Common myeloid progenitor, CD34-positive (primary cell): Measurements from ENCODE around the gene HMGA1.
"Not testable (repeated sequence)": the region's sequence is repeated elsewhere in the genome, so short reads cannot be mapped to it uniquely, and the experiment has no call there.

Experiments used
- CTCF ChIA-PET: fragments of 350-600 bp; sonication (Branson Sonifier 250); formaldehyde crosslinking; loops from one replicate; lab custom pipeline; 2021; ENCODE audit warnings: antibody characterized with exemption; lab: Charles Lee
- POLR2A ChIA-PET: fragments of 350-600 bp; sonication (Branson Sonifier 250); formaldehyde crosslinking; loops from one replicate; lab custom pipeline; 2021; ENCODE audit warnings: antibody characterized with exemption; lab: Charles Lee
- DNase-seq, 3 donors: peaks; one replicate each; pipeline versions ENCODE4 v3.0.0 to v3.0.0-alpha.2; 2013
- H3K27ac ChIP-seq, 2 experiments: 1 replicate in 1 of 2; 2 replicates in 1 of 2; pipeline ENCODE4 v1.7.0; 2013; ENCODE audit warnings: inconsistent platforms in 2 of 2, low read length in 2 of 2, mild to moderate bottlenecking in 2 of 2, low read depth in 1 of 2, moderate library complexity in 1 of 2; ENCODE audit not compliant: severe bottlenecking in 2 of 2, insufficient read depth in 1 of 2, poor library complexity in 1 of 2
- H3K27me3 ChIP-seq, 5 experiments: replicated peaks in 2 of 5; 1 replicate in 3 of 5; 2 replicates in 2 of 5; pipeline versions ENCODE4 v1.6.1 to v1.7.0; 2013; ENCODE audit warnings: low read length in 4 of 5, mild to moderate bottlenecking in 2 of 5, moderate library complexity in 2 of 5, inconsistent platforms in 1 of 5; ENCODE audit not compliant: insufficient read depth in 5 of 5, control insufficient read depth in 4 of 5
- H3K36me3 ChIP-seq, 4 experiments: 1 replicate in 2 of 4; 2 replicates in 2 of 4; pipeline versions ENCODE4 v1.6.1 to v1.7.0; 2013; ENCODE audit warnings: low read length in 3 of 4, control low read depth in 1 of 4, mild to moderate bottlenecking in 1 of 4; ENCODE audit not compliant: control insufficient read depth in 4 of 4, insufficient read depth in 4 of 4
- H3K4me1 ChIP-seq, 4 experiments: 1 replicate in 3 of 4; 2 replicates in 1 of 4; pipeline versions ENCODE4 v1.6.1 to v1.7.1; 2013; ENCODE audit warnings: low read length in 3 of 4, mild to moderate bottlenecking in 3 of 4, control low read depth in 1 of 4, inconsistent platforms in 1 of 4, moderate library complexity in 1 of 4; ENCODE audit not compliant: control insufficient read depth in 4 of 4, insufficient read depth in 4 of 4; ENCODE audit errors: control extremely low read depth in 1 of 4
- H3K4me3 ChIP-seq, 7 experiments: 1 replicate in 4 of 7; 2 replicates in 3 of 7; pipeline versions ENCODE4 v1.5.1 to v1.7.0; 2013; ENCODE audit warnings: mild to moderate bottlenecking in 7 of 7, low read length in 6 of 7, moderate library complexity in 6 of 7, inconsistent platforms in 2 of 7, low read depth in 2 of 7, control low read depth in 1 of 7; ENCODE audit not compliant: insufficient read depth in 4 of 7, control insufficient read depth in 1 of 7; ENCODE audit errors: extremely low read depth in 1 of 7
- H3K9me3 ChIP-seq, 5 experiments: 1 replicate in 4 of 5; 2 replicates in 1 of 5; pipeline versions ENCODE4 v1.6.1 to v1.7.1; 2013; ENCODE audit warnings: low read length in 4 of 5, mild to moderate bottlenecking in 2 of 5, inconsistent platforms in 1 of 5, low read depth in 1 of 5, moderate library complexity in 1 of 5; ENCODE audit not compliant: control insufficient read depth in 4 of 5, insufficient read depth in 2 of 5; ENCODE audit errors: control extremely low read depth in 1 of 5
- WGBS: methylation state at CpG from one replicate; pipeline ENCODE4 v1.1.5; 2013; ENCODE audit not compliant: insufficient coverage; 5-methylcytosine and 5-hydroxymethylcytosine counted together

Gene HMGA1

DNA sequence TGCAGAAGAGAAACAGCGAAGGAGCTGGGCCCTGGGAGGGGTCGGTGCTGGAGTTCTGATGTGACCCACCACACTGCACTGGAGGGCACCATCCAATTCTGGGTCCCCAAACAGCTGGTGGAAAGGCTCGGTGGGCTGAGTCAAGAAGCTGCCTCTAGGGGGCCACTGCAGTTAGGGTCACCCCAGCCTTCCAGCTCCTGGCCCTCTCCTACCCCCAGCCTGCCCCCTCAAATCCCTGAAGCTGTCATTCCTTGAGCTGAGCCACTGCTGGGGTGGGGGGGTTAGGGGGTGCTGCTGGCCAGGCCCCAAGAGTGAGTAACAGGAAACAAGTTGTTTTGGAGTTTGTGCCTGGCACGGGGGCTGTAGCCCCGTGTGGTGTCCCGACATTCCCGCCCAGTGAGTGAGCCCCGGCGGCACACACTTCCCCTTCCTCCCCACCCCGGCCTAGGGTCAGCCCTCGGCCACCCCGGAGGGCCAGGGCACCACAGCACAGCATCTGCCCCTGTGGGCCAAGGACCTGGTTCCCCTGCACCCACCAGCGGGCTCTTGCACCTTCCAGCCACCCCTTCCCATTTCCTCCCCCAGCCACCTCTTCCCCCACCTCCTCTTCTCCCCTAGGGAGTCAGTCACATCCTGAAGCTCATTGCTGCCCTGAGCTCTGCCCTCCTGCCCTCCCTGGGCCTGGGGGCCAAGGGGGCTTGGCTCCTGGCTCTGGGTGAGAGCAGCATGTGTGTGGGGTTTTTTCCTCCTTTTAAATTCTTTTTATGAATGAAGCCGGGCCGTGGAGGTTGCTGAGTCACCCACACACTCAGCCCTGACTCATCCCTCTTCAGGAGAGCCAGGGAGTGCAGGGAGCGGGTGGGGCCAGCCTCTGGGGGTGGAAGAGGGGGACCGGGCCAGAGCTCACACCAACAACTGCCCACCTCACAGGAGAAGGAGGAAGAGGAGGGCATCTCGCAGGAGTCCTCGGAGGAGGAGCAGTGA lies 7.5 kb downstream of the HMGA1 start:
- DNase-seq: peak; percentile 80 to 90 (median 87)
- 28% methylated on average over 13 of the region's 19 CpGs for WGBS
- peaks cover 5 to 72% (median 54%) of the 10 kb centered on the region in 4 experiments for H3K4me1 ChIP-seq
- peak overlapping the region in 1 of 2 experiments; percentile 76 for H3K27ac ChIP-seq
- ChIA-PET POLR2A (interaction anchor here (0.7 to 1.8 kb wide), 2 partner anchors 20 to 39 kb away, joined by 3 to 6 read pairs; no protein-coding TSS in a partner anchor), CTCF (interaction anchor here (0.5 to 4.5 kb wide), 14 partner anchors 11 to 177 kb away, joined by 3 to 25 read pairs (median 4); no protein-coding TSS in a partner anchor)
- H3K27me3 ChIP-seq: no peaks in the 10 kb centered on the region
- no peaks in the 10 kb centered on the region for H3K9me3 ChIP-seq
- H3K4me3 ChIP-seq: peak overlapping the region in 1 of 7 experiments; percentile 23
- H3K36me3 ChIP-seq: peaks cover 0 to 62% (median 37%) of the 10 kb centered on the region in 4 experiments

- not testable (repeated sequence) for H3K9me3 ChIP-seq, DNase-seq, H3K27me3 ChIP-seq, H3K27ac ChIP-seq, H3K4me3 ChIP-seq
- ChIA-PET CTCF (interaction anchor here (1.1 to 4.5 kb wide), 8 partner anchors 16 to 170 kb away, joined by 3 to 25 read pairs (median 4); no protein-coding TSS in a partner anchor), POLR2A (interaction anchor here (1.8 kb wide), 1 partner anchor 21 kb away, joined by 6 read pairs; no protein-coding TSS in a partner anchor)
- 90% methylated on average over 5 of the region's 13 CpGs for WGBS
- Histone ChIP-seq H3K4me1 (peaks cover 5 to 72% (median 52%) of the 10 kb centered on the region in 4 experiments), H3K36me3 (peaks cover 0 to 54% (median 33%) of the 10 kb centered on the region in 4 experiments)
Observed at GRCh38 chr6:34245032-34245760, 8.5 kb downstream of the HMGA1 start.

- POLR2A ChIA-PET: not testable (repeated sequence)
Observed at GRCh38 chr6:34245761-34246140, 9.1 kb downstream of the HMGA1 start.

DNA sequence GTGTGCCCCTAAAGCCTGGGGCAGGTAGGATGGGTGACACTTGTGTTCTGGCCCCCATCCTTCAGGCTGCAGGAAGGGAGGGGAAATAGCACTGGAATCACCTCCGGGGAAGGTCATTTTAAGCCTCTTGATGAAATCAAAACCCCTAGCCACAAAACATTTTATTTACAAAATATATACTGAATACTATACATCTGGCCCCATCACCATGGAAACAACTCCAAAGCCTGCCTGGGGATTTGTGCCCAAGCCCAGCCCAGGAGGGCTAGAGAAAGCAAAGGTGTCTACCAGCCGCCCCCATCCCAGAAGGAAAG lies 9.5 kb downstream of the HMGA1 start:
- CTCF ChIA-PET: interaction anchor here (0.8 to 5.8 kb wide), 6 partner anchors 20 to 170 kb away, joined by 3 to 139 read pairs (median 3); no protein-coding TSS in a partner anchor
- peaks cover 5 to 63% (median 51%) of the 10 kb centered on the region in 4 experiments for H3K4me1 ChIP-seq
- no peak overlapping the region for H3K27ac ChIP-seq
- WGBS: no CpG with 5 or more reads among the region's 2 CpGs
- peaks cover 0 to 44% (median 24%) of the 10 kb centered on the region in 4 experiments for H3K36me3 ChIP-seq
- H3K9me3 ChIP-seq: no peaks in the 10 kb centered on the region
- H3K27me3 ChIP-seq: no peaks in the 10 kb centered on the region
- H3K4me3 ChIP-seq: no peak overlapping the region
- no peak for DNase-seq
- POLR2A ChIA-PET: no interaction called here

More at GRCh38 chr6:34245761-34246140, 9.1 kb downstream of the HMGA1 start:
- H3K4me3 ChIP-seq, H3K27me3 ChIP-seq, H3K27ac ChIP-seq, DNase-seq, H3K9me3 ChIP-seq: not testable (repeated sequence)
- CTCF ChIA-PET: interaction anchor here (0.8 to 5.8 kb wide), 6 partner anchors 19 to 171 kb away, joined by 3 to 139 read pairs (median 3); no protein-coding TSS in a partner anchor
- peaks cover 5 to 68% (median 51%) of the 10 kb centered on the region in 4 experiments for H3K4me1 ChIP-seq
- WGBS: 100% methylated on average over 4 of the region's 7 CpGs
- peaks cover 0 to 48% (median 29%) of the 10 kb centered on the region in 4 experiments for H3K36me3 ChIP-seq

DNA sequence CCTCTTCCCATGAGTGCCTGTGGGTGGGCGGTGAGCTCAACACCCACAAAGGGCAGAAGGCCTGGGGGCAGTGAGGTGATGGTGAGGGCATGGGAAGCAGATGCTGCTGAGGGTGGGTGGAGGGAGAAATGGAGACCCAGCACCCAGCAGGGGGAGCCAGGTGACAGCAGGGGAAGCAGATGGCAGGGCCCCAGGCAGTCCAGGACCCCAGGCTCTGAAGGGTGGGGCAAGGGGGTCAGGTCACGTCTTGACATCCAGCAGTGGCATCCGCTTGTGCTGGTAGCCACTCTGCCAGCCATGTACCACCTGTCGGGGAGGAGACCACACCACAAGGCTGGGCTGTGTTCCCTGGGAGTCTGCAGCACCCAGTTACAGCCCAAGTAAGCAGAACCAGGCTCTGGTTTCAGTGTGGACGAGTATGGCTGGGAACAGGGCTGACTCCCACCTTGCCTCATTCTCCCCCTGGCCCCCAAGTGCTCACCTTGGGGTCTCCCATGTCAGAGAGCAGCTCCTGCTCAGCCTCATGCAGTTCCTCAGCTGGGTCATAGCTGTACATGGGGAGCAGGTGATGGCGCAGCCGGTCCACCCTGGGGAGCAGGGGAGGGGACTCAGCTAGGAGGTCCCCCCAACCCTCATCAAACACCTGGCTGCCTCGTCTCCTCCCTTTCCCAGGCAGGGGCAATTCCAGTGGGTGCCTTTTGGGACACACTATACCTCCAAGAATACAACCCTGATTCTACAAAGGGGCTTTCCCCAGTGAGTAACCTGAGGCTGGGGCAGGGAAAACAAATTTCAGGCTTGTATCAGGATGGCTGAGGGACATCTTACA lies 10.1 kb downstream of the HMGA1 start:
- Histone ChIP-seq H3K27me3 (no peaks in the 10 kb centered on the region), H3K36me3 (peaks cover 0 to 38% (median 19%) of the 10 kb centered on the region in 4 experiments), H3K4me3 (no peak overlapping the region), H3K27ac (no peak overlapping the region), H3K9me3 (no peaks in the 10 kb centered on the region), H3K4me1 (peaks cover 5 to 57% (median 48%) of the 10 kb centered on the region in 4 experiments)
- POLR2A ChIA-PET: no interaction called here
- 76% methylated on average over 6 of the region's 8 CpGs for WGBS
- CTCF ChIA-PET: interaction anchor here (0.8 to 5.8 kb wide), 7 partner anchors 21 to 170 kb away, joined by 3 to 139 read pairs (median 3); no protein-coding TSS in a partner anchor
- DNase-seq: peak in 2 of 3 donors; percentile 75 to 76
